ENCODE data around the gene MEX3C.

GRCh38 chr18:51192696-51193095 is 4.8 kb downstream of the MEX3C start:
- TF ChIP-seq CTCF (IDR thresholded peaks at IDR 0.05) (no peak), EZH2 (IDR thresholded peaks at IDR 0.05) (no peak), EZH2phosphoT487 (IDR thresholded peaks at IDR 0.05) (no peak)
